HG03354 (cell line): Measurements from ENCODE around the gene AACS.

Experiments used
- ATAC-seq: cut with Tn5 transposase; IDR thresholded peaks from one replicate; pipeline ENCODE4 v1.9.1; 2021; ENCODE audit warnings: mild to moderate bottlenecking; ENCODE audit not compliant: unreplicated experiment, poor library complexity, severe bottlenecking

Gene AACS

GRCh38 chr12:125113789-125114188 is 48.6 kb downstream of the AACS start:
- no peak for ATAC-seq

- no peak for ATAC-seq
Observed at GRCh38 chr12:125114365-125115141, 49.3 kb downstream of the AACS start.

GRCh38 chr12:125120566-125120965 is 55.3 kb downstream of the AACS start:
- ATAC-seq, result no peak

- no peak for ATAC-seq
Observed at GRCh38 chr12:125121106-125121505, 55.9 kb downstream of the AACS start.

- no peak for ATAC-seq
Observed at GRCh38 chr12:125122668-125123067, 57.4 kb downstream of the AACS start.

GRCh38 chr12:125124320-125124966 is 59.2 kb downstream of the AACS start:
- ATAC-seq, result no peak

- ATAC-seq, result no peak
Observed at GRCh38 chr12:125125271-125125670, 60.0 kb downstream of the AACS start.

GRCh38 chr12:125128439-125129178 is 63.4 kb downstream of the AACS start:
- ATAC-seq, result no peak

- no peak for ATAC-seq
Observed at GRCh38 chr12:125129179-125129571, 63.9 kb downstream of the AACS start.

GRCh38 chr12:125129591-125130255 is 64.5 kb downstream of the AACS start:
- no peak for ATAC-seq

- no peak for ATAC-seq
Observed at GRCh38 chr12:125131958-125132357, 66.7 kb downstream of the AACS start.

- ATAC-seq, result no peak
Observed at GRCh38 chr12:125132698-125133400, 67.6 kb downstream of the AACS start.

GRCh38 chr12:125133616-125134015 is 68.4 kb downstream of the AACS start:
- ATAC-seq, result no peak

GRCh38 chr12:125134576-125134975 is 69.3 kb downstream of the AACS start:
- ATAC-seq, result no peak

- ATAC-seq, result no peak
Observed at GRCh38 chr12:125135906-125136305, 70.7 kb downstream of the AACS start.

- no peak for ATAC-seq
Observed at GRCh38 chr12:125136702-125137101, 71.5 kb downstream of the AACS start.

GRCh38 chr12:125137766-125138344 is 72.6 kb downstream of the AACS start:
- no peak for ATAC-seq

GRCh38 chr12:125140279-125141209 is 75.3 kb downstream of the AACS start:
- no peak for ATAC-seq
